Activated CD4-positive, alpha-beta memory T cell treated with anti-CD3 and anti-CD28 coated beads, Interleukin-2, amount 10 ng/mL, durations not matched to agents 7 days and 5 days (primary cell): Measurements from ENCODE around the gene FOLR3. TPM values are rescaled to one million over a fixed set of nuclear protein-coding genes. Genes with fewer than 3 reads are reported as not detected.
"Not testable (repeated sequence)": the region's sequence is repeated elsewhere in the genome, so short reads cannot be mapped to it uniquely, and the experiment has no call there.

Source experiments
- CTCF ChIA-PET: fragments of 350-600 bp; sonication (Branson Sonifier 250); formaldehyde crosslinking; loops from one replicate; lab custom pipeline; 2021; ENCODE audit warnings: antibody characterized with exemption, inconsistent platforms; lab: Charles Lee
- POLR2A ChIA-PET: fragments of 350-600 bp; sonication (Branson Sonifier 250); formaldehyde crosslinking; loops from one replicate; lab custom pipeline; 2021; ENCODE audit warnings: antibody characterized with exemption; lab: Charles Lee
- DNase-seq: peaks from one replicate; pipeline ENCODE4 v3.0.0-alpha.2; 2020
- H3K27ac Mint-ChIP-seq: one replicate; pipeline ENCODE4 v1.8.0; 2021; ENCODE audit warnings: mild to moderate bottlenecking, mixed read lengths
- H3K27me3 Mint-ChIP-seq: one replicate; pipeline ENCODE4 v1.8.0; 2021; ENCODE audit warnings: mixed read lengths
- H3K36me3 Mint-ChIP-seq: one replicate; pipeline ENCODE4 v1.8.0; 2021; ENCODE audit warnings: low read depth, mixed read lengths
- H3K4me1 Mint-ChIP-seq: one replicate; pipeline ENCODE4 v1.8.0; 2021; ENCODE audit warnings: mixed read lengths
- H3K4me3 Mint-ChIP-seq: one replicate; pipeline ENCODE4 v1.8.0; 2021; ENCODE audit warnings: mild to moderate bottlenecking, mixed read lengths
- H3K9me3 Mint-ChIP-seq: one replicate; pipeline ENCODE4 v1.8.0; 2021; ENCODE audit warnings: mixed read lengths
- total RNA-seq, 2 experiments: library from RNA; stranded (reverse); gene quantifications; one replicate each; pipeline ENCODE4 v1.2.3, GENCODE V29; 2021

The FOLR3 gene
- total RNA-seq, 2 experiments from 2014 or later, result not detected

GRCh38 chr11:72144807-72145565 lies 9.5 kb downstream of the FOLR3 start:
- no peak for DNase-seq
- ChIA-PET CTCF (interaction anchor here (0.5 to 3.7 kb wide), 30 partner anchors 8 to 199 kb away, joined by 3 to 74 read pairs (median 6); partner anchors contain the start of genes FOLR3 and IL18BP), POLR2A (interaction anchor here (1.6 kb wide), 1 partner anchor 43 kb away, joined by 10 read pairs; the partner anchor contains the start of gene LAMTOR1)
- no peak overlapping the region for H3K27ac Mint-ChIP-seq
- peaks cover 25% of the 10 kb centered on the region for H3K4me1 Mint-ChIP-seq
- peaks cover 14% of the 10 kb centered on the region for H3K27me3 Mint-ChIP-seq
- H3K36me3 Mint-ChIP-seq, result no peaks in the 10 kb centered on the region
- H3K4me3 Mint-ChIP-seq, result no peak overlapping the region
- H3K9me3 Mint-ChIP-seq, result no peaks in the 10 kb centered on the region

DNA sequence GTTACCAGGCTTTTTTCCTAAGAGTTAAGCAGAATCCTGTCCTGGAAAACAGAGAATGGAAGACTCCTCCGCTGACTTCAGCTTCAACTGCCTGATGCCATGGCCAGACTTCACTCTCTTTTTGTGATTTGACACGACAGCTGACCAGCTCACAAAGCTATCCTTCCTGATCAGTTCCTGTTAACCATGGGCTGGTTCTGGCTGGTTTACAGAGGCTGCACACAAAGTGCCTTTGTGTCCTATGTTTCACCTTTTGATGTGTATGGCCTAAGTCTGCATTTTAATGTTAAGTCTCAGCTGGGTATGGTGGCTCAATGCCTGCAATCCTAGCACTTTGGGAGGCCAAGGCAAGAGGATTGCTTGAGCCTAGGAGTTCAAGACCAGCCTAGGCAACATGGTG lies 11.1 kb downstream of the FOLR3 start:
- no peaks in the 10 kb centered on the region for H3K36me3 Mint-ChIP-seq
- H3K27ac Mint-ChIP-seq, result no peak overlapping the region
- no peak for DNase-seq
- H3K27me3 Mint-ChIP-seq, result peaks cover 16% of the 10 kb centered on the region
- H3K9me3 Mint-ChIP-seq, result no peaks in the 10 kb centered on the region
- H3K4me1 Mint-ChIP-seq, result peaks cover 10% of the 10 kb centered on the region
- ChIA-PET CTCF (interaction anchor here (3.7 kb wide), 1 partner anchor 169 kb away, joined by 26 read pairs; no protein-coding TSS in a partner anchor), POLR2A (no interaction called here)
- H3K4me3 Mint-ChIP-seq, result no peak overlapping the region

DNA sequence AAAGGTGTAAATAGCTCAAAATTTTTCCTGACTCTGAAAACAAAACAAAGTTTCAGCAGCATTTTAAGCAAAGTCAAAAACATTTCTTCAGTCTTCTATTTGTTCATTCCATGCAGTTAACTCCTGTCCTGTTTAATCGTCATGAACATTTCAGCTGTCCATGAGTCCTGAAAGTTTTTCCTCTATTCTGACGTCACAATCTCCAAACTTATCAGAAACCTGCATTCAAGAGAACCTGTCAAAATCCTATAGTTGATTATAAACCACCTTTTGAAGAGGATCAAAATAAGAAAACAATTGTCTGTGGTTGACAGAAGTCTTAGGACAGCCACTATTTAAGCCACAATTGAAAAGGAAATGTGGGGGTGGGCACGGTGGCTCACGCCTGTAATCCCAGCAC lies 15.4 kb downstream of the FOLR3 start:
- Mint-ChIP-seq H3K4me3 (no peak overlapping the region), H3K4me1 (no peaks in the 10 kb centered on the region), H3K27ac (no peak overlapping the region), H3K9me3 (no peaks in the 10 kb centered on the region), H3K36me3 (no peaks in the 10 kb centered on the region), H3K27me3 (peaks cover 19% of the 10 kb centered on the region)
- ChIA-PET POLR2A (no interaction called here), CTCF (interaction anchor here (1.0 kb wide), 1 partner anchor 87 kb away, joined by 3 read pairs; no protein-coding TSS in a partner anchor)
- no peak for DNase-seq

DNA sequence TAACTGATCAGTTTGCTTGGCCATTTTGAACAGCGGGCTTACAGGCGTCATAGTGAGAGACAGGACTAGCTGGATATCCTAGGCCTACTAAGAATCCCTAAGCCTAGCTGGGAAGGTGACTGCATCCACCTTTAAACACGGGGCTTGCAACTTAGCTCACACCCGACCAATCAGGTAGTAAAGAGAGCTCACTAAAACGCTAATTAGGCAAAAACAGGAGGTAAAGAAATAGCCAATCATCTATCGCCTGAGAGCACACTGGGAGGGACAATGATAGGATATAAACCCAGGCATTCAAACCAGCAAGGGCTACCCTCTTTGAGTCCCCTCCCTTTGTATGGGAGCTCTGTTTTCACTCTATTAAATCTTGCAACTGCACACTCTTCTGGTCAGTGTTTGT lies 18.3 kb downstream of the FOLR3 start:
- peaks cover 18% of the 10 kb centered on the region for H3K27me3 Mint-ChIP-seq
- DNase-seq, H3K4me1 Mint-ChIP-seq, H3K4me3 Mint-ChIP-seq, H3K36me3 Mint-ChIP-seq, H3K9me3 Mint-ChIP-seq, POLR2A ChIA-PET, H3K27ac Mint-ChIP-seq: not testable (repeated sequence)
- CTCF ChIA-PET, result interaction anchor here (3.6 kb wide), 1 partner anchor 9 kb away, joined by 23 read pairs; no protein-coding TSS in a partner anchor

- no peak for DNase-seq
- Mint-ChIP-seq H3K4me1 (no peaks in the 10 kb centered on the region), H3K27me3 (peaks cover 26% of the 10 kb centered on the region), H3K4me3 (no peak overlapping the region), H3K36me3 (no peaks in the 10 kb centered on the region), H3K27ac (no peak overlapping the region), H3K9me3 (no peaks in the 10 kb centered on the region)
- POLR2A ChIA-PET, result no interaction called here
- CTCF ChIA-PET, result interaction anchor here (3.6 kb wide), 1 partner anchor 10 kb away, joined by 23 read pairs; no protein-coding TSS in a partner anchor
Measured at GRCh38 chr11:72154816-72155215, 19.3 kb downstream of the FOLR3 start.

- DNase-seq, result no peak
- Mint-ChIP-seq H3K27ac (no peak overlapping the region), H3K36me3 (no peaks in the 10 kb centered on the region), H3K4me1 (no peaks in the 10 kb centered on the region), H3K9me3 (no peaks in the 10 kb centered on the region), H3K27me3 (peaks cover 32% of the 10 kb centered on the region), H3K4me3 (no peak overlapping the region)
- POLR2A ChIA-PET, result no interaction called here
- CTCF ChIA-PET, result no interaction called here
Measured at GRCh38 chr11:72155751-72156150, 20.2 kb downstream of the FOLR3 start.

DNA sequence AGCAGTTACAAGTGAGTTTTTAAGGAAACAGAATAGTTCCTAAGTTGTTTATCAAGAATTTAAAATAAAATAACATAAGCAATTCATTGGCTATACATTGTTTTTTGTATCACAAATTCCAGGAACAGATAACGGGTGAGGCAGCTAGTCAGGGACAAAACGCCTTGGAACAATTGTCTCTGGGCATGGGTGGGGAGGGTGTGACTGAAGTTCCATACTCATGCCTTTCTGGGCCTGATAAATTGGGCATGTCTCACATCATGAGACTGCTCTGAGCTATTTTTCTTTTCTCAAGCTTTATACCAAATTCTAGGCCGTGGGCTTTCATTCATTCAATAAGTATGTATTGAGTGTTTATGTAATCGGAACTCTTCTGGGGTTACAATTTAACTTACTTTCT lies 21.6 kb downstream of the FOLR3 start:
- H3K27me3 Mint-ChIP-seq, result peaks cover 31% of the 10 kb centered on the region
- ChIA-PET POLR2A (no interaction called here), CTCF (interaction anchor here (1.4 to 2.0 kb wide), 2 partner anchors 12 to 26 kb away, joined by 4 to 6 read pairs; no protein-coding TSS in a partner anchor)
- H3K4me1 Mint-ChIP-seq, result no peaks in the 10 kb centered on the region
- H3K9me3 Mint-ChIP-seq, result no peaks in the 10 kb centered on the region
- H3K4me3 Mint-ChIP-seq, result no peak overlapping the region
- H3K27ac Mint-ChIP-seq, result no peak overlapping the region
- no peaks in the 10 kb centered on the region for H3K36me3 Mint-ChIP-seq
- DNase-seq, result no peak

DNA sequence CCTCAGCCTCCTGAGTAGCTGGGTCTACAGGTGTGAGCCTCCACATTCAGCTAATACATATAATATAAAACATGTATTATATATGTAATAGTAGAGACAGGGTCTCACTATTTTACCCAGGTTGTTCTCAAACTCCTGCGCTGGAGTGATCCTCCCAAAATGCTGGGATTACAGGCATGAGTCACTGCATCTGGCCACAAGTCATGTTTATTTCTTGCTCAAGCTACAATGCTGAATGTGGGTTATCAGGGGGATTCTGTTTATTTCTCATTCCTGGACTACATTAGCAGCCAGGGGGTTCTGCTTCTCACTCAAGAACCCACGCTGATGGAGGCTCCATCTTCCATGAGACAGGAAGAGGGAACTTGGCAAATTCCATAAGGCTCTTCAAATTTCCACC lies 24.8 kb downstream of the FOLR3 start:
- no peaks in the 10 kb centered on the region for H3K9me3 Mint-ChIP-seq
- CTCF ChIA-PET, result interaction anchor here (1.1 to 2.6 kb wide), 2 partner anchors 16 to 23 kb away, joined by 3 to 14 read pairs; no protein-coding TSS in a partner anchor
- H3K27me3 Mint-ChIP-seq, result peaks cover 23% of the 10 kb centered on the region
- no peaks in the 10 kb centered on the region for H3K36me3 Mint-ChIP-seq
- no peaks in the 10 kb centered on the region for H3K4me1 Mint-ChIP-seq
- POLR2A ChIA-PET, result no interaction called here
- H3K4me3 Mint-ChIP-seq, result no peak overlapping the region
- DNase-seq, result no peak
- H3K27ac Mint-ChIP-seq, result no peak overlapping the region

- no peaks in the 10 kb centered on the region for H3K4me1 Mint-ChIP-seq
- no peaks in the 10 kb centered on the region for H3K9me3 Mint-ChIP-seq
- POLR2A ChIA-PET, result no interaction called here
- H3K27me3 Mint-ChIP-seq, result peaks cover 23% of the 10 kb centered on the region
- H3K36me3 Mint-ChIP-seq, result no peaks in the 10 kb centered on the region
- CTCF ChIA-PET, result no interaction called here
- no peak for DNase-seq
- H3K4me3 Mint-ChIP-seq, result no peak overlapping the region
- H3K27ac Mint-ChIP-seq, result no peak overlapping the region
Measured at GRCh38 chr11:72162891-72163492, 27.5 kb downstream of the FOLR3 start.

GRCh38 chr11:72164187-72164586 lies 28.7 kb downstream of the FOLR3 start:
- H3K9me3 Mint-ChIP-seq, DNase-seq, H3K4me3 Mint-ChIP-seq, H3K4me1 Mint-ChIP-seq, POLR2A ChIA-PET, CTCF ChIA-PET, H3K36me3 Mint-ChIP-seq, H3K27ac Mint-ChIP-seq: not testable (repeated sequence)
- H3K27me3 Mint-ChIP-seq, result peaks cover 21% of the 10 kb centered on the region

DNA sequence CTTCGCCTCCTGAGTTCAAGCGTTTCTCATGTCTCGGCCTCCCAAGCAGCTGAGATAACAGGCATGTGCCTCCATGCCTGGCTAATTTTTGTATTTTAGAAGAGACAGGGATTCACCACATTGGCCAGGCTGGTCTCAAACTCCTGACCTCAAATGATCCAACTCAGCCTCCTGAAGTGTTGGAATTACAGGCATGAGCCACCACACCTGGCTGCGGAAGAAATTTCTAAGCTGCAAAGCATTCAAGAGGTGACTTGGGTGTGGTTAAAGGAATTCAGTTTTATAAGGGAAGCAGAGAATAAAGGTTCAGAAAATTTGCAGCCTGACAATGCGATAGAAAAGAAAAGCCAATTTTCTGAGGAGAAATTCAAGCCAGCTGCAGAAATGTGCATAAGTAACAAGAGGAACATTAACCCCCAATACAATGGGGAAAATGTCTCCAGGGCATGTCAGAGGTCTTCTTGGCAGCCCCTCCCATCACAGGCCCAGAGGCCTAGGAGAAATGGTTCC lies 33.6 kb downstream of the FOLR3 start:
- POLR2A ChIA-PET, H3K9me3 Mint-ChIP-seq, H3K36me3 Mint-ChIP-seq, H3K27ac Mint-ChIP-seq, H3K4me1 Mint-ChIP-seq, H3K27me3 Mint-ChIP-seq, H3K4me3 Mint-ChIP-seq, DNase-seq, CTCF ChIA-PET: not testable (repeated sequence)

GRCh38 chr11:72169754-72170153 lies 34.2 kb downstream of the FOLR3 start:
- H3K9me3 Mint-ChIP-seq, POLR2A ChIA-PET, DNase-seq, H3K27ac Mint-ChIP-seq, H3K36me3 Mint-ChIP-seq, H3K27me3 Mint-ChIP-seq, H3K4me1 Mint-ChIP-seq, CTCF ChIA-PET, H3K4me3 Mint-ChIP-seq: not testable (repeated sequence)

GRCh38 chr11:72172043-72172442 lies 36.5 kb downstream of the FOLR3 start:
- DNase-seq, H3K27me3 Mint-ChIP-seq, H3K4me3 Mint-ChIP-seq: not testable (repeated sequence)

More at GRCh38 chr11:72172043-72172442, 36.5 kb downstream of the FOLR3 start:
- CTCF ChIA-PET, H3K4me1 Mint-ChIP-seq, POLR2A ChIA-PET, H3K27ac Mint-ChIP-seq, H3K9me3 Mint-ChIP-seq, H3K36me3 Mint-ChIP-seq: not testable (repeated sequence)
